Ishikawa (cell line): ENCODE measurements around the gene CABP4.

Experiments
- CEBPB ChIP-seq: IDR thresholded peaks from 2 replicates; pipeline ENCODE4 v1.6.1; 2012
- CREB1 ChIP-seq: IDR thresholded peaks from 2 replicates; pipeline ENCODE4 v1.6.1; 2012; ENCODE audit warnings: low read depth
- EGR1 ChIP-seq: IDR thresholded peaks from 2 replicates; pipeline ENCODE4 v1.6.1; 2012
- EP300 ChIP-seq: IDR thresholded peaks from 2 replicates; pipeline ENCODE4 v1.6.1; 2012; ENCODE audit warnings: borderline replicate concordance
- FOXM1 ChIP-seq: IDR thresholded peaks from 2 replicates; pipeline ENCODE4 v1.6.1; 2012; ENCODE audit warnings: low read depth, borderline replicate concordance
- NFIC ChIP-seq: IDR thresholded peaks from 2 replicates; pipeline ENCODE4 v1.6.1; 2012
- RAD21 ChIP-seq: IDR thresholded peaks from 2 replicates; pipeline ENCODE4 v1.6.1; 2012; ENCODE audit warnings: low read depth
- TAF1 ChIP-seq: IDR thresholded peaks from 2 replicates; pipeline ENCODE4 v1.6.1; 2012; ENCODE audit warnings: low read depth, mild to moderate bottlenecking
- TCF12 ChIP-seq: IDR thresholded peaks from 2 replicates; pipeline ENCODE4 v1.6.1; 2012; ENCODE audit warnings: low read depth
- TEAD4 ChIP-seq: IDR thresholded peaks from 2 replicates; pipeline ENCODE4 v1.6.1; 2012
- YY1 ChIP-seq: IDR thresholded peaks from 2 replicates; pipeline ENCODE4 v1.6.1; 2012; ENCODE audit warnings: low read depth
- ZBTB7A ChIP-seq: IDR thresholded peaks from 2 replicates; pipeline ENCODE4 v1.6.1; 2012; ENCODE audit warnings: low read depth
- TF ChIP-seq, protein P1 (sequence below): IDR thresholded peaks from 2 replicates; pipeline ENCODE4 v1.6.1; 2012
- TF ChIP-seq, protein P2 (sequence below): IDR thresholded peaks from 2 replicates; pipeline ENCODE4 v1.6.1; 2012; ENCODE audit warnings: low read depth, mild to moderate bottlenecking
- TF ChIP-seq, protein P3 (sequence below): IDR thresholded peaks from 2 replicates; pipeline ENCODE4 v1.6.1; 2012

The CABP4 gene

DNA sequence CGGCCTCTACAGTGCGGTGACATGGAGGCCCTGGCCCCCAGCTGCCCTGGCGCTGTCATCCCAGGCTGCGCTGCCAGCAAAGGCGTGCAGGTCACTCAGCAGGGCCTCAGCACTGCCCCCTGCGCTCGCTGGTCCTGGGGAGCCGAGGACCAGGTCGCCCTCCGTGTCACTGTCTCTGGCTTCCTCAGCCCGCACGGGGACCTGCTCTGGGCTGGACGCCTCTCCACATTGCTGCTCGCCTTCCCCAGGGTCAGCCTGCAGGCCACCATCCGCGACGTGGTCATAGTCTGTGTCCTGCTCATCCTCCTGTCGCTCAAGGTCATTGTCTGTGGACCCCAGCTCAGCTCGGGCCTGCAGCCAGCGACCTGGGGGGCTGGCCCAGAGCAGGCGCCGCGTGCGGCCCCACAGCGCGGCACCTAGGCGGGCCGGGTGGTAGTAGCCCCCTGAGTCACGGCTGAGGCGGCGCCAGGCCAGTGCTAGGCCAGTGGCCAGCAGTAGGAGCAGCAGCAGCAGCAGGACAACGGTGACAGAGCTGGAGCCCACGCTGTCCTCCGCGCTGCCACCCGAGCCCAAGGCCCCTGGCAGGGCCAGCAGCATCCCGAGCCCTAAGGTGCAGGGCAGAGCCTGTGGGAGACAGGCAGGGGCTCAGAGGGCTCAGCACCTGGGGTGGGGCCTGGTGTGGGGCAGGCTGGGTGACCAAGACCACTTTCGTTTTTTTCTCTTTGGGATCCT, 19.3 kb upstream of the CABP4 start:
- no peak for TF ChIP-seq TEAD4
- TF ChIP-seq, protein P1, sequence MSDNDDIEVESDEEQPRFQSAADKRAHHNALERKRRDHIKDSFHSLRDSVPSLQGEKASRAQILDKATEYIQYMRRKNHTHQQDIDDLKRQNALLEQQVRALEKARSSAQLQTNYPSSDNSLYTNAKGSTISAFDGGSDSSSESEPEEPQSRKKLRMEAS: no peak
- no peak for TF ChIP-seq EGR1
- TF ChIP-seq TCF12: no peak
- no peak for TF ChIP-seq EP300
- no peak for TF ChIP-seq CREB1

DNA sequence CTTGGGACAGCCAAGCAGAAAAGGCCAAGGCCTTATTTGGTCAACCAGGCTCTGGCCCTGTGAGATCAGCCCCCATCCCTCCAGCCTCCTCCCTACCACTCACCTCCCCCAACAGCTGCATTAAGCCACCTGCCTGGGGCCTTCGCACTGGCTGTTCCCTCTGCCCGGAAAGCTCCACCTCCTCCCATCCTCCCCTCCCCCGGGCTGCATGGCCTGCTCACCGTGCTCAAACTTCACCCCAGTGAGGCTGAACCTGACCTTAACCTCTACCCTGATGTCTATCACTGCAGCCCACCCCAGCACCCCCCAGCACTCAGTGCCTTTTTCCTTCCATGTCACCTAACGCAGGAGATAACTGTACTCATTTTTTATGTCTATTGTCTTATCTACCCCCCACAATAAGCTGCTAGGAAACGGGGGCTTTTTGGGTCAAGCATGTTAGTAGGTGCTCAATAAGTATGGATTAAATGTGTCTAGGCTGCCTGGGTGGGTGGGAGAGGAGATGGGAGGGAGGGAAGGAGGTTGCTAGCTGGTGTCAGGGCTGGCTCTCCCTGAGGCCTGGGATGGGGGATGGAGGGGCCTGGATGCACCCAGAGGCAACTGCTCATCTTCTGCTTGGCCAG, 18.6 kb upstream of the CABP4 start:
- TF ChIP-seq YY1 (no peak), NFIC (no peak), RAD21 (no peak)

DNA sequence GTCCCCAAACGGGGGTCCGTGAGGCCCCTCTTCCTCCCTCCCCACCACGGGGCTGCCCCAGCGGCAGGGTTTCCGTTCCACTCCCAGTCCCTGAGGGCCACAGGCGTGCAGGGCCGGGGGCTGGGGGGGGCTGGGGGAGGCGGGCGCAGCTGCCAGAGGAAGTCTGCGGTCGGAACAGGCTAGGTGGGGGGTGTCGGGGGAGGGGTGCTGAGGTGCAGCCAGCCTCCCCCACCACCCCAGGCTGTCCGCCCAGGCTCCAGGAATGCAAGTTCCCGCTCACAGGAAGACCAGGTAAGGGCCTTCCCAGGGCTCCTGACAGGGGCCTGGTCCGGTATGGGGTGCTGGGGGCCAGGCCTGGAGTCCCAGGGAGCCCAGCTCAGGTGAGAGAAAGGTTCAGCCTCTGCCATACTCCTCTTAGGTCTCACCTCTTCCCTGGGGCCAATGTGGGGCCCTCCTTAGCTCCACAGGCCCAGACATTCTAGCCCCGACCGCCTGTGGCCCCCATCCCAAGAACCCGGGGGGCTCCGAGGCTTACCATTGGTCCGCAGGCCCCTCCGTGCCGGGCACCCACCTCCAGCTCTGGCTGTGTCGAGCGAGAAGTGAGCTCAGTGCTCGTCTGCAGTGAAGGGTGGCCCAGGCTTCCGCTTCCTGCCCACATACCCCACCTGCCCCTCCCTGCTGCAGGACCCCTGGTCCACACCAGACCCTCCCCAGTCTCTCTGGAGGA, 17.9 kb upstream of the CABP4 start, which contains the start of gene PTPRCAP:
Gene PTPRCAP, minus strand, starts transcription at position 601 of the 727 bp plus-strand sequence. Its CDS starts 63 bp downstream, at position 538.
- TF ChIP-seq, protein P2, sequence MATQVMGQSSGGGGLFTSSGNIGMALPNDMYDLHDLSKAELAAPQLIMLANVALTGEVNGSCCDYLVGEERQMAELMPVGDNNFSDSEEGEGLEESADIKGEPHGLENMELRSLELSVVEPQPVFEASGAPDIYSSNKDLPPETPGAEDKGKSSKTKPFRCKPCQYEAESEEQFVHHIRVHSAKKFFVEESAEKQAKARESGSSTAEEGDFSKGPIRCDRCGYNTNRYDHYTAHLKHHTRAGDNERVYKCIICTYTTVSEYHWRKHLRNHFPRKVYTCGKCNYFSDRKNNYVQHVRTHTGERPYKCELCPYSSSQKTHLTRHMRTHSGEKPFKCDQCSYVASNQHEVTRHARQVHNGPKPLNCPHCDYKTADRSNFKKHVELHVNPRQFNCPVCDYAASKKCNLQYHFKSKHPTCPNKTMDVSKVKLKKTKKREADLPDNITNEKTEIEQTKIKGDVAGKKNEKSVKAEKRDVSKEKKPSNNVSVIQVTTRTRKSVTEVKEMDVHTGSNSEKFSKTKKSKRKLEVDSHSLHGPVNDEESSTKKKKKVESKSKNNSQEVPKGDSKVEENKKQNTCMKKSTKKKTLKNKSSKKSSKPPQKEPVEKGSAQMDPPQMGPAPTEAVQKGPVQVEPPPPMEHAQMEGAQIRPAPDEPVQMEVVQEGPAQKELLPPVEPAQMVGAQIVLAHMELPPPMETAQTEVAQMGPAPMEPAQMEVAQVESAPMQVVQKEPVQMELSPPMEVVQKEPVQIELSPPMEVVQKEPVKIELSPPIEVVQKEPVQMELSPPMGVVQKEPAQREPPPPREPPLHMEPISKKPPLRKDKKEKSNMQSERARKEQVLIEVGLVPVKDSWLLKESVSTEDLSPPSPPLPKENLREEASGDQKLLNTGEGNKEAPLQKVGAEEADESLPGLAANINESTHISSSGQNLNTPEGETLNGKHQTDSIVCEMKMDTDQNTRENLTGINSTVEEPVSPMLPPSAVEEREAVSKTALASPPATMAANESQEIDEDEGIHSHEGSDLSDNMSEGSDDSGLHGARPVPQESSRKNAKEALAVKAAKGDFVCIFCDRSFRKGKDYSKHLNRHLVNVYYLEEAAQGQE: no peak
- no peak for TF ChIP-seq ZBTB7A

DNA sequence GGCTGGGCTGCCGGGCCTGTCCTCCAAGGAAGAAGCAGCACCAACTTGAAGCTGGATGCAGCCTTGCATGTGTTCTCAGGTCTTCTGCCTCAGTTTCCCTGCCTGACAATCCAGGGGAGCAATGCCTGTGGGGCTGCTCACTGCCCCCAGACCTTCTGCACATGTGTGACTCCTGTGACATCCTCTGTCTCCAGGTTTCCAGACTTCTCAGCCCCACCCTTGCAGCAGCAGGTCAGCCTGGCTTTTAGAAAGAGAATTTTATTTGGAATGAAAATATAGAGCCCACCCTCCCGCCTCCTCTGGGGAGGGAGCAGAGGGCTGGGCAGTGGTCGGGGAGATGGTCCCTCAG, 17.4 kb upstream of the CABP4 start:
- TF ChIP-seq CEBPB: no peak
- TF ChIP-seq YY1: no peak
- no peak for TF ChIP-seq FOXM1
- no peak for TF ChIP-seq TCF12
- no peak for TF ChIP-seq EGR1
- TF ChIP-seq TEAD4: no peak
- no peak for TF ChIP-seq ZBTB7A
- TF ChIP-seq RAD21: no peak
- no peak for TF ChIP-seq TAF1
- TF ChIP-seq, protein P2: no peak
- TF ChIP-seq, protein P3, sequence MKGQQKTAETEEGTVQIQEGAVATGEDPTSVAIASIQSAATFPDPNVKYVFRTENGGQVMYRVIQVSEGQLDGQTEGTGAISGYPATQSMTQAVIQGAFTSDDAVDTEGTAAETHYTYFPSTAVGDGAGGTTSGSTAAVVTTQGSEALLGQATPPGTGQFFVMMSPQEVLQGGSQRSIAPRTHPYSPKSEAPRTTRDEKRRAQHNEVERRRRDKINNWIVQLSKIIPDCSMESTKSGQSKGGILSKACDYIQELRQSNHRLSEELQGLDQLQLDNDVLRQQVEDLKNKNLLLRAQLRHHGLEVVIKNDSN: no peak
- TF ChIP-seq EP300: no peak
- TF ChIP-seq, protein P1: no peak
- TF ChIP-seq NFIC: no peak
- TF ChIP-seq CREB1: no peak

DNA sequence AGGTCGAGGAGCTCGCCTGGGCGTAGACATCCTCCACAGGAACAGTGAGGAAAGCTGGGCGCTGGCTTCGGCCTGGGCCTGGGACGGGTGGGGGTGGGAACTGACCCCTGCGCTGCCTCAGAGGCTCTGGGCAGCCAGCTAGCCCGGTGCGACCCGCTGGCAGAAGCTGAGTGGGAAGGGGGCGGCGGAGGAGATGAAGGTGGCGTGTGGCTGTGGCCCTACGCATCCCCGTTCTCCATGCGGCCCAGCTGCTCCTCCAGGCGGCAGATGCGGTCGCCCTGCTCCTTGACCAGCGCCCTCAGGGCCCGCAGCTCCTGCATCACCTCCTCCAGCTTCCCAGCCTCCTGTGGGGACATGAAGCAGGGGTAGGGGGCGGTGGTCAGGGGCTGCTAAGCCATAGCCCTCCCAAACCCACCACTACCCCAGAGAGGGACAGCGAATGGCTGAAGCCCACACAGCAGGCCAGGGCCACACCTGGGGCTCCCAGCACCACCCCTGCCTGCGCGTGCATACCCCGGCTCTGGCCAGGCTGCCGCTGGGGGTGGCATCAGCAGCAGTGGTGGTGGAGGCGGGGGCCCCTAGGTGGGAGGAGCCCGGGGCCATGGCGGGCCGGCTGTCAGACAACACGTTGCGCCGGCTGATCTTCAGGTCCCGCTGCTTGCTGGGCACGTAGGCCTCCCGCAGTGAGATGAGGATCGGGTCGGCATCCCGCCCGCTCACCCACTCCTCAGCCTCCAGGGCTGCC, 16.8 kb upstream of the CABP4 start:
- TF ChIP-seq, protein P2: no peak
- TF ChIP-seq ZBTB7A: no peak
- TF ChIP-seq, protein P1: no peak
- TF ChIP-seq, protein P3: no peak
- TF ChIP-seq FOXM1: no peak
- no peak for TF ChIP-seq EP300
- TF ChIP-seq EGR1: no peak
- no peak for TF ChIP-seq CEBPB
- no peak for TF ChIP-seq NFIC
- no peak for TF ChIP-seq TCF12
- TF ChIP-seq RAD21: no peak
- no peak for TF ChIP-seq YY1
- no peak for TF ChIP-seq TEAD4
- no peak for TF ChIP-seq CREB1
